ENCODE measurements around the gene FRMD4B.

Gene FRMD4B

GRCh38 chr3:69364354-69364753 is 21.5 kb downstream of the FRMD4B start:
- DNase-seq (ENCODE audit: low read depth) = peak; percentile 36

- DNase-seq (ENCODE audit: low read depth) = no peak
These were observed 25.2 kb downstream of the FRMD4B start for GRCh38 chr3:69360690-69361089.

GRCh38 chr3:69359916-69360315 is 26.0 kb downstream of the FRMD4B start:
- no peak for DNase-seq (ENCODE audit: low read depth)

DNA sequence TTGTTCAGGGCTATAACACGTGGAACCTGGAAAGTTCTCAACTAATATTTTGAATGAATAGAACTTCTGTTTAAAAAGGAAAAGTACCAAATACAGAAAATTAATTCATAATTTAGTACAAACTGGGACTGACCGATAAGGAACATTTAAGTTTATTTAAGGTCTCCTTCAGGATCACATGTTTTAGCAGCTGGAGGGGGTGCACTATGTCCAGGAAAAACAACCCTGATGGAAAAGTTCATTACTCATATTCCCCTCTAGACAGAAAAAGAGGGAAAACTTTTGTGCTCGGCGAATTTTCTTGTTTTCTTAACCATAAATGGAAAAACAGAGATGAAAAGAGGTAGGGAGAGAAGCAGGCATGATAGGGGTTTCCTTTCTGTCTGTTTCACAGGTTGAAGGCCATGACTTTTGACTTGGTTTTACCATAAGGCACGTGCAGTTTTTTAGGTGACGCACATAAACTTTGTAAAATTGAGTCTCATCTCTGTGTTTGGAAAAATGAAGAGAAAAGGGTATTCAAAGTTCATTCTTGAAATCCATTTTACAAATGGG is 26.5 kb downstream of the FRMD4B start:
- DNase-seq (ENCODE audit: low read depth) = no peak

GRCh38 chr3:69357196-69357595 is 28.7 kb downstream of the FRMD4B start:
- no peak for DNase-seq (ENCODE audit: low read depth)

- DNase-seq (ENCODE audit: low read depth) = peak; percentile 4
These were observed 30.9 kb downstream of the FRMD4B start for GRCh38 chr3:69354948-69355347.

DNA sequence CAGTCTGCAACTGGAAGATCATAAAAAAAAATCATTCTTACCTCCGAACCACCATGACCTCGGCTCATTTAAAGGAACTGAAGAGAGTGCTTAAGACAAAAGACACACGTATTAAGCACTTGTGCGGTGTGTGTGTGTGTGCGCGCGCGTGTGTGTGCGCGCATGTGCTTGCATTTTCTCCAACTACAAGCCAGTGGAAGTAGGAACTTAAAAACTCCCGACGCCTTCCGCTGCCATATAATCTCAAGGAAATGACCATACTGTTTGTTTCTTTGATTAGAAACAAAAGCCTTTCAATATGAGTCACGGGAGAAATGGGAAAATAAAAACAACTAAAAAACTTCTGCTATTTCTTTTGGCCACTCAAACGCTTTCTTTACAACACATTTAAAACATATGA is 32.4 kb downstream of the FRMD4B start:
- DNase-seq (ENCODE audit: low read depth) = no peak

GRCh38 chr3:69353088-69353478 is 32.8 kb downstream of the FRMD4B start:
- no peak for DNase-seq (ENCODE audit: low read depth)

DNA sequence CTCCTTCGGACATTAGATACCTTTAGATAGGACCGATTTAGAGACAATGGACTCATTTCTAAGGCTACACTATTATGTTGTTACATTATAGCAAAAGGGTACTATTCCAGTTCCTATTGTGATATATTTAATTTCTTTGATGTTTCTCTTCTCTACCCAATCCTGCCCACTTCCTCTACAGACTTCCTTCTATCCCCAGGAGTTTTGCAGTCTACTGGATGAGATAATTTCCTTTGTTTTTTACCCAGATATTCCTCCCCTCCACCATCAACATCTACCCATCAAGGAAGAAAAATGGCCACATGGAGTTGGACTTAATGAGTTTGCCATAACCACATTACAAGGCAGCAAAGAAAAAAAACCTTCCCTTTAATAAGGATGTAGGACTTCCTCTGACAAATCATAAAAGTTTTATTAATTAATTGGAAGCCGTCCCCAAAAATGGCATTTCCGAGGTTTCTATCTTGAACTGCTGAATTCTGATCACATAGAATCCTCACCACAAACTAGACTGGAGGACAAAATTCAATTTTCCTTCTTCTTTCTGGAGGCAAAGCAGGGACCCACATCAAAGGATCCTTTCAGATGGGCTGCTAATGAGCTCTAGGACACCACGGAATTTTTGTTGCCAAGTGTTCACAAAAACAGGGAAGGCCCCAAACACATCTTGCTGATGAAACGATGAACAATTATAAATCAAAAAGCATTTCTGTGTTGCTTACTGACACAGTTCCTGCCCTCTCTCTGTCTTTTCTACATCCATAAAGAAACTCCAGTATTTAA is 33.4 kb downstream of the FRMD4B start:
- DNase-seq (ENCODE audit: low read depth) = no peak

DNA sequence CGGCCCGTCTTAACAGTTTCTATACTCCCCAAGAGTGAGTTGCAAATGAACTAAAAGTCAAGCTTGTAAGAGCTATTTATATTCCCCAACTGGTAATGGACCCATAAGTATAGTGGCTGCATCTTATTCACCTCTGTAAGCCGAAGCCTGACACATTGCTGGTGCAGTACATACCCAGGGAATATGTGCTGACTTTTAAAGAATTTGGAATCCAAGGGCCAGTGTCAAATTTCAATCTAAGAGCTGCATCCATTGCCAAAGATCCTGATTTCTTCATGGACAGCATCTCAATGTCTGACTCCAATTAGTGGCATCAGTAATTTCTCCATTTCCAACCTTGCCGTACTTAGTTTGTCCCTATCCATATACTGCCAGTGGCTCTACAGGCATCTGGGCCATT is 42.0 kb downstream of the FRMD4B start:
- no peak for DNase-seq (ENCODE audit: low read depth)

- no peak for DNase-seq (ENCODE audit: low read depth)
These were observed 43.8 kb downstream of the FRMD4B start for GRCh38 chr3:69342074-69342473.

DNA sequence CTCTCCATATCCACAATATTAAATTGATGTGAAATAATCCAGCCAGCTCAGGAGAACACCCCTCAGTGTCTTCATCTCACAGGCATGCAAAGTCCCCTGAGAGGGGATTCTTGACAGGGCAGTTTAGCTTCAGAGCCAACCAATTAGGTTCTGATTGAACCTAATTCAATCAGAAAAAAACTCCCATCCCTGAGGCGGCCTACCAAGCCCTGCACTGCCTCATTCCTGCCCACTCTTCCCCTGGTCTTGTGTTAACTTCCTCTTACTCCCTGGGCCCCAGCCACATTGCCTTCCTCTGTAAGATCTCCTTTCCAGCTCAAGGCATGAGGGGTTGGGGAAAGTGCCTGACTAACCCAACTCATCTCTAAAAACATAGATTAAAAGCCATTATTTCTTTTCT is 46.1 kb downstream of the FRMD4B start:
- DNase-seq (ENCODE audit: low read depth) = no peak

DNA sequence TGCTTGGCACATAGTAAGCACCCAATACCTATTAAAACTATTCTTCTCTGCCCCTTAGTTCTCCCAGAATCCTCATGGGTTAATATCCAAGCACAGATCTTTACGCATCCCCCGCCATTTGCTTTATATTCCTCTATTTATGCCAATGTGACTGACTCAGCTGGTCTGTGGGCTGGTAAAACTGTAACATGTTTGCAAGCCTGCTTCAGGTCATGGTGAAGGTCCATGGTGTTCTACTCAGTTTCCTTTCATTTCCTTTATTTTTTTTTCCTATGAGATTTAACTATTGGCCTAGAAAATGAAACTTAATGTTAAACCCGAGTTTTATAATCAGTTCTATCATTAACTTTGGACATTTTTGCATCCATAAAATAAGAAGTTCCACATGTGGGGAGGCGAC is 47.0 kb downstream of the FRMD4B start:
- no peak for DNase-seq (ENCODE audit: low read depth)

GRCh38 chr3:69332934-69333333 is 53.0 kb downstream of the FRMD4B start:
- no peak for DNase-seq (ENCODE audit: low read depth)

DNA sequence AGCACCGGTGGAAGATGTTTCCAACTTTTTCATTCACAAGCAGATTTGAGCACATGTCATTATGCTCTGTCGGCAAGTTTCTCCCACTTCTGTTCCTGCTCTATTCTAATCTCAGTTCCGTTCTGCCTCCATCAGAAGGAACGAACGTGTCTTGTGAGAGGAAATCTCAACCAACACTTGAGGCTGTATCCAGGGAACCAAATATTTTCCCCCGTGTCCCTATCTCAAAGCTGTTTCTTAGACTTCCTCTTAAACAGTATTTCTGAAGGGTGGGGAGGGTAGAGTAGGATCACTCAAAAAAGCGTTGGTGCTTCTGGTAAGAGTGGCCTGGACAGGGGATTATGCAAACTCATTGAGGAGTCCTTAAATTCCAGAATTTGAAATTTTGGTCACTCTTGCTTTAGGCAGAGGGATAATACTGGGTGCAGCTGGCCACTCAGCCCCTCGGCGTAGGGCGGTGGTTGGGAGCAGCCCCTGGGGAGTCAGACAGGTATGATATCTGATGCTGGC is 54.9 kb downstream of the FRMD4B start:
- DNase-seq (ENCODE audit: low read depth) = no peak

DNA sequence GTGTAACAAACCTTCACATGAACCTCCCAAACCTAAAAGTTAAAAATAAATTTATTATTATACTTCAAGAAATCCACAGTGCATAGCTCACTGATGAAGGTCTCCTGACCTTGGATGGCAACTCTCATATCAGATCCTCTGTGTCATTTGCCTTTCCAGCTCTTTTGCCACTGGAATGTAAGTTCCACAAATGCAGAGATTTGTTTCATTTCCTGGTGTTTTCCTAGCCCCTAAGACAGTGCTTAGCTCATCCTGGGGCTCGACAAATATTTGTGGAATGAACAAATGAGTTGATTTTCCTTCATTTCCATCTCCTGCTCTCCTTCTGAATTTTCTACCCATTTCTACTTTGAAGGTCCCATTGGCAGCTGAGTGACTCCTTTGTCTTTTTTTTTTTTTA is 56.0 kb downstream of the FRMD4B start:
- no peak for DNase-seq (ENCODE audit: low read depth)

- no peak for DNase-seq (ENCODE audit: low read depth)
These were observed 57.0 kb downstream of the FRMD4B start for GRCh38 chr3:69328963-69329302.

- DNase-seq (ENCODE audit: low read depth) = no peak
These were observed 57.6 kb downstream of the FRMD4B start for GRCh38 chr3:69328103-69328962.

DNA sequence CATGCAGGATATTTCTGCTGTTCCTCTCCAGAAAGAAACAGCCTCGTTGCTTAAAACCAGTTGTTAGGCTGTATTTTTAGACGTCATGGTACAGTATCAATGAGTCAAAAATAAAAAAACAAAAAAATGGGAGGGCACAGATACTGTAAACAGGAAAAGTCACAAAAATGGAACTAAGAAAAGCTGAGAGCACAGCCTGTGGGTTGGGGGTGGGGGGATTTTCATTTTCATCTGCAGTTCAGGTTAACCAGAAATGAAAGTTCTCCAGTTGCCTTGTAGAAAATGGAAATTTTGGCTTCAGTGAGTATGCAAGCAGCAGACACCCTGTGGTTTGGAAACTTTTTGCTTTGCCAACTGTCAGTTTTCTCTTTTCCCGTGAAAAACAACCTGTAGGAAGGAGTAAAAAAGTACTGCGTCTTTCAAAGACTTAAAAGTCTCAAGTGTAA is 59.0 kb downstream of the FRMD4B start:
- no peak for DNase-seq (ENCODE audit: low read depth)

GRCh38 chr3:69325151-69325550 is 60.7 kb downstream of the FRMD4B start:
- no peak for DNase-seq (ENCODE audit: low read depth)

GRCh38 chr3:69324362-69325025 is 61.4 kb downstream of the FRMD4B start:
- no peak for DNase-seq (ENCODE audit: low read depth)

DNA sequence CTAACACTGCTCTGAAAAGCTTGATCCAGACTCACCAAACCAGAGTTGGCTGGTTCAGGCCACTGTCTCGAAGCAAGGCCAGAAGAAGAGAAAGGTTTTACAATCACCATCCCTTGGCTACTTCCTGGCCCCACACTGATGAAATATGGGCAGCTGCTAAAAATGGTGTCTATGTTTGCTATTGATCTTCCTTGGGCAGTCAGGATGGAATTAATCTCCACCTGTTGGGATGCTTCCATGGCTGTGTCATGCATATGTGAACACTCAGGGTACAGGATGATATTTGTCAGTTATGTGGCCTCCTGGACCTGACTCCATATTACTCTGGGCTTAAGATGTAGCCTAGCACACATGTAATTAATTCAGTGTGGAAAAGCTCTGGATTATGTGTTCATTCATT is 61.9 kb downstream of the FRMD4B start:
- DNase-seq (ENCODE audit: low read depth) = no peak
